ENCODE results near the gene TMX4.
A peak's percentile ranks its signal among the peaks of the same experiment; 100 is the strongest.

TMX4 gene

DNA sequence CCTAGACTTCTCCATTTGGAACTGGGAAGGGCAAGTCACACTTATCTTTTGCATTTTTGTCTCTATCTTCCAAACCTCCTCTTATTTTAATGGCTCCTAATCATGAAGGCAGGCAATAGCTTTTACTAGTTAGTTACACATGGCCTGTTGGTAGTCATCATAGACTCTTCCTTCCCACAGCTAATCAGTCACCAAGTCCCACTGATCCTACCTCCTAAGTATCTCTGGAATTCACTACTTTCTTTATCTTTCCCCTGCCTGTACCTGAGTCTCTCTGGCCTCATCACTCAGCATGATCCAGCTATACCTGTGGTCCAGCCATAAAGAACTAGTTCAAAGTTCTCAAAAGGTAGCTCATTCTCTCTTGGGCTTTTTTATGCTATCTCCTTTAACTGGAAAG, 18.8 kb downstream of the TMX4 start:
- no peak for DNase-seq (ENCODE audit: low spot score in 2 of 2)
- Mint-ChIP-seq H3K4me3 (no peak overlapping the region), H3K27ac (no peak overlapping the region), H3K4me1 (peaks cover 6% of the 10 kb centered on the region), H3K36me3 (peaks cover 24% of the 10 kb centered on the region), H3K27me3 (no peaks in the 10 kb centered on the region), H3K9me3 (no peaks in the 10 kb centered on the region)
- no peak for ATAC-seq (ENCODE audit: low read depth)

DNA sequence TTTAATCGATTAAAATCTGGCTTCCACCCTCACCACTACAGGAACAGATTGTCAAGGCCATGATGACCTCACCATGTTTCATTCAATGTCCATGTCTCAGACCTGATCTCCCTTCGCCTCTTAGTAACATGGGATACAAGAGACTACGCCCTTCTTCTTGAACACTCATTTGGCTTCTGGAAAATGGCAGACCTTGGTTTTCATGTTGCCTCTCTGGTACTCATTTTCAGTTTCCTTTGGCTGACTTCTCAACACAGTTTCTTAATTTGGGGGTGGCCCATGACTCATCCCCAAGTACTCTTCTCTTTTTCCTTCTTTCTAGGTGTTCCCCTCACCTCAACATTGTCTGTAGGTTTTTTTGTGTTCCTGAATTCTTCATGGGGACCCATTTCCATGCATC, 22.7 kb downstream of the TMX4 start:
- DNase-seq (ENCODE audit: low spot score in 2 of 2) (no peak), ATAC-seq (ENCODE audit: low read depth) (no peak)
- Mint-ChIP-seq H3K27ac (no peak overlapping the region), H3K9me3 (peaks cover 9% of the 10 kb centered on the region), H3K27me3 (no peaks in the 10 kb centered on the region), H3K36me3 (peaks cover 34% of the 10 kb centered on the region), H3K4me1 (peaks cover 6% of the 10 kb centered on the region), H3K4me3 (no peak overlapping the region)

DNA sequence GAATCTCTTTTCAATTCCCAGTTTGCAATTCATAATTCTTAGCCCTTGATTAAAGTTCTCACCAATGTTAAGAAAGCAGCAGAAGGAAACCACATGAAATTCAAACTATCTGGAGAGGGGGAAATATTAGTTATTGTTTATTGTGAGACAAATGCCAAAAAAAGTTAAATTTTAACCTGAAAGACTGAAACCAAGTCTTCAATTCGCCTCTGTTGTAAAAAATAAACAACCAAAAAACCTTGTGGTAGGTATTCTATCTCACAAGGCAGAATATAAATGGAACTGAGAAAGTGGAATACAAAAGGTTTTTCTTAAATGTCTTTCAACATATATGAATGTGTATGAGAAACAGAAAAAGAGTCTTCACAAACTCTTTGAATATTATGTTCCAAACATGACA, 24.8 kb downstream of the TMX4 start:
- Mint-ChIP-seq H3K27ac (no peak overlapping the region), H3K4me1 (no peaks in the 10 kb centered on the region)

DNA sequence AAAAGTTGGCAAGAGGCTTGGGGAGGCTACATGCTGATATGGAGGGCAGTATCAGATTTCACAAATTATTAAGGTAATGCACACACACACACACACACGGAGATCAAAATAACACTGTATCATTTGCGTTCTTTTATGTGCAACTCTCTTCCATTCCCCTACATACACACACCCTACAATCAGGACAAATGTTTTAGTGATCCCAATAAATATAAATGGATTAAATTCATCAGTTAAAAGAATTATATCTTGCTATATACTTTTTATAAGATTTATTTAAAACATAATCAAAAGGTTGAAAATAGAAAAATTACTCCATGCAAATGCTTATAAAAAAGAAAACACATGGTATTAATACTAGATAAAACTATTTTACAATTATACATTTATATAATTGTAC, 25.9 kb downstream of the TMX4 start:
- ATAC-seq (ENCODE audit: low read depth) = no peak
- Mint-ChIP-seq H3K27ac (no peak overlapping the region), H3K4me1 (no peaks in the 10 kb centered on the region), H3K27me3 (no peaks in the 10 kb centered on the region), H3K36me3 (peaks cover 24% of the 10 kb centered on the region), H3K4me3 (no peak overlapping the region), H3K9me3 (peaks cover 9% of the 10 kb centered on the region)
- no peak for DNase-seq (ENCODE audit: low spot score in 2 of 2)

More for the DNA sequence above, 24.8 kb downstream of the TMX4 start:
- H3K4me3 Mint-ChIP-seq = no peak overlapping the region
- no peaks in the 10 kb centered on the region for H3K27me3 Mint-ChIP-seq
- DNase-seq (ENCODE audit: low spot score in 2 of 2) = no peak
- peaks cover 26% of the 10 kb centered on the region for H3K36me3 Mint-ChIP-seq
- no peak for ATAC-seq (ENCODE audit: low read depth)
- H3K9me3 Mint-ChIP-seq = peaks cover 9% of the 10 kb centered on the region

DNA sequence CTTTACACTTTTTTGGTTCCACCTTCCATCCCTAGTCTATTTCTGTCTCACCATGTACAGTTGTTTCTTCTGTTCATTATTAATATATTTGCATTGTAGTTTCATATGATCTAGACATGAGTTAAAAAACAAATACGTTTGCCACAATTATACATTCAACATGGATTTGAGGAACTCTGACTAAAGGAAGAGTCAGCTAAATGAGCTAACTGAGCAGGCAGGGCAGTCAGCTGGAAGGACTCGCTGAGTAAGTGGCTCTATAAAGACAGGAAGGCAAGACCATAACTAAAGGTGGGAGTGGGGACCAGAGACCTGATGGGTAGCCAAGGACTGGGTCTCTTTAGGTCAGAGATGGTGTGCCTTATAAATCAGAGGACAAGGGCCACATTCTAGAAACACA, 26.3 kb downstream of the TMX4 start:
- no peak overlapping the region for H3K4me3 Mint-ChIP-seq
- ATAC-seq (ENCODE audit: low read depth) (no peak), DNase-seq (ENCODE audit: low spot score in 2 of 2) (no peak)
- H3K36me3 Mint-ChIP-seq = peaks cover 24% of the 10 kb centered on the region
- peaks cover 9% of the 10 kb centered on the region for H3K9me3 Mint-ChIP-seq
- H3K4me1 Mint-ChIP-seq = no peaks in the 10 kb centered on the region
- no peaks in the 10 kb centered on the region for H3K27me3 Mint-ChIP-seq
- no peak overlapping the region for H3K27ac Mint-ChIP-seq

DNA sequence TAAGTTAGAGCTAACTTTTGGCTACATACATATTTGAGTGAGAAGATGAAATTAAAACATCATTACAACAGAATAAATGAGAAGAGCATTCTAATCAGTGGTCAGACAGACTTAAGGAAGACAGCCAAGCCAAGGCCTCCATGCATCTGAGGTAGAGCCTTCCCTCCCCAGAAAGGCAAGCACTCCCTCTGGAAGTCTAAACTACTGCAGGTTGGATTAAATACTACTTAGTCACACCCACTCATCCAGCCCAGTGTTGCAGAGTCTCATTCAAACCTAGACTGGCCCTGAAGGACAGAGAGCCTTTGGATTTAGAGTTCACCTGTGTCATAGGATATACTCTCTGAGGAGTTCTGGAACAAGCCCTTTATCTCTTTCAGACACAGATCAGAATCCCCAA, 29.2 kb downstream of the TMX4 start:
- Mint-ChIP-seq H3K36me3 (peaks cover 28% of the 10 kb centered on the region), H3K9me3 (peaks cover 9% of the 10 kb centered on the region), H3K4me1 (no peaks in the 10 kb centered on the region), H3K27me3 (no peaks in the 10 kb centered on the region), H3K27ac (peak overlapping the region; percentile 35), H3K4me3 (no peak overlapping the region)
- ATAC-seq (ENCODE audit: low read depth) = no peak
- no peak for DNase-seq (ENCODE audit: low spot score in 2 of 2)

DNA sequence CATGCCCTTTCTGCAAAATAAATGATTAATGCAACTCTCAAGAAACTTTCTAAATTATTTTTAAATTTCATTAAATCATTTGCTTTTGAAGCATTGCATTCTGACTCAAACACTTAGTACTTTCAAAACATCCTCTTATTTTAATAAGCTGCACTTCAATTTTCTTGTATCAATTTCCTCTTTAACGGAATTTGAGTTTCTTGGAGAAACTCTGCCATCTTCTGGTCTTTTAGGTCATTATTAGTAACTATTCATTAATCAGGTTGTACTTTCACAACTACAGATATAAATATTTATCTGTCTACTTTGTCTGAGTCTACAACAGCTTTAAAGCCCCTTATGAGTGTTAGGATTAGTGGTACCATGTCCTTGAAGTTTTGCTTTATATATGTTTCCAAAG, 30.2 kb downstream of the TMX4 start:
- no peaks in the 10 kb centered on the region for H3K27me3 Mint-ChIP-seq
- no peak for DNase-seq (ENCODE audit: low spot score in 2 of 2)
- H3K36me3 Mint-ChIP-seq = peaks cover 20% of the 10 kb centered on the region
- H3K4me3 Mint-ChIP-seq = no peak overlapping the region
- ATAC-seq (ENCODE audit: low read depth) = no peak
- no peaks in the 10 kb centered on the region for H3K4me1 Mint-ChIP-seq
- peaks cover 5% of the 10 kb centered on the region for H3K9me3 Mint-ChIP-seq
- no peak overlapping the region for H3K27ac Mint-ChIP-seq

DNA sequence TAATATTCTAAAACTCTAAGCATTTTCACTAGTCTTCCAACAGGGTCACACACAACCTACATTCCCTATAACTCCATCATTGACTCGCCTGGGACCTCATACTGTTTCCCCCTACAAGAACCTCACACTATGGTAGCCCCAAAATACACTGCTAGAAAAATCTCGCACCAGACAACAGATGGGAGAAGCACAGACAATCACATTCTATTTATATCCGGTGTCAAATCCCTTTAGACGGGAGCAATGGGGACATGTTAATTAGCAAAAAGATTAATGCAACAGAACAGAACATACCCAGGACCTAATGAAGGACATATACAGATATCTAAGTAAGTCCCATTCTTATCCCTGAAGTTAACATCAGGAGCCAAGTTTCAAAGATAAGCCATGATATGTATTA, 33.6 kb downstream of the TMX4 start:
- H3K9me3 Mint-ChIP-seq = no peaks in the 10 kb centered on the region
- no peak overlapping the region for H3K4me3 Mint-ChIP-seq
- DNase-seq (ENCODE audit: low spot score in 2 of 2) = no peak
- H3K36me3 Mint-ChIP-seq = peaks cover 12% of the 10 kb centered on the region
- ATAC-seq (ENCODE audit: low read depth) = no peak
- H3K27ac Mint-ChIP-seq = no peak overlapping the region
- no peaks in the 10 kb centered on the region for H3K4me1 Mint-ChIP-seq
- no peaks in the 10 kb centered on the region for H3K27me3 Mint-ChIP-seq

DNA sequence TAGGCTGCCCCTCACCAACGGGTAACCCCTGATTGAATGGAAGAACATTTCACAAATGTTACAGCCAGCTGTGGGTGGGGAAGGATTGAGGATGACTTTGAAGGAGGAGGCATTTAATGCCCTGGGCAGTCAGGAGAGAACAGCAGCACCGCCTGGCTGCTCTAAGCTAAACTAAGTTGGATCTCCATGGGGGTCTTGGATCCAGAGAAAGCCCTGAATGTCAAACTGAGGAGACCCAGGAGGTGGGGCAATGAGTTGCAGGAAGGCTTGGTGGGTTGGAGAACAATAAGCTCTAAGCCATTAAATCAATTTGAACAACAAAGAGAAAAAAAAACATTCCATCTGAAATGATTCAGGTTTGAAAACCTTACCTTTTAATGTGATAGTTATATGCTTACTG, 35.4 kb downstream of the TMX4 start:
- ATAC-seq (ENCODE audit: low read depth) = no peak
- Mint-ChIP-seq H3K4me1 (no peaks in the 10 kb centered on the region), H3K4me3 (no peak overlapping the region), H3K27me3 (no peaks in the 10 kb centered on the region), H3K9me3 (no peaks in the 10 kb centered on the region), H3K36me3 (peaks cover 15% of the 10 kb centered on the region), H3K27ac (peak overlapping the region; percentile 58)
- no peak for DNase-seq (ENCODE audit: low spot score in 2 of 2)

DNA sequence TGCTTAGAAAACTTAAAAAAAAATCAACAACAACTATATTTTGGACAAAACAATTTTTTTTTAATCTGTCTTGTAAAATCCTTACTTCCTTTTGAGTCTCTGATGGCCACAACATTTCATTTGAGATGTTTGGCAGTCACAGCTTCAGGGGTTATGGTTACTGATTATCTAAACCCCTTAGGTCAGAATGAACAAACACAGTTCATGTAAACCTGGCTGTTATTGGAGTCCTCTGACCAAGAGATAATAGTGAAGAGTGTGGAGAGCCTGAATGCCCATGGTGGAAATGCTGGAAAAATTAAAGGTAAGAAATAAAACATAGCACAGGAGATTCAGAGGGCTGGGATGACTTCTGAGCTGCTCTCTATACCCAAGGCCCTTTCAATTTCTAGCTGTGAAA, 38.2 kb downstream of the TMX4 start:
- no peaks in the 10 kb centered on the region for H3K9me3 Mint-ChIP-seq
- ATAC-seq (ENCODE audit: low read depth) = no peak
- H3K27me3 Mint-ChIP-seq = no peaks in the 10 kb centered on the region

DNA sequence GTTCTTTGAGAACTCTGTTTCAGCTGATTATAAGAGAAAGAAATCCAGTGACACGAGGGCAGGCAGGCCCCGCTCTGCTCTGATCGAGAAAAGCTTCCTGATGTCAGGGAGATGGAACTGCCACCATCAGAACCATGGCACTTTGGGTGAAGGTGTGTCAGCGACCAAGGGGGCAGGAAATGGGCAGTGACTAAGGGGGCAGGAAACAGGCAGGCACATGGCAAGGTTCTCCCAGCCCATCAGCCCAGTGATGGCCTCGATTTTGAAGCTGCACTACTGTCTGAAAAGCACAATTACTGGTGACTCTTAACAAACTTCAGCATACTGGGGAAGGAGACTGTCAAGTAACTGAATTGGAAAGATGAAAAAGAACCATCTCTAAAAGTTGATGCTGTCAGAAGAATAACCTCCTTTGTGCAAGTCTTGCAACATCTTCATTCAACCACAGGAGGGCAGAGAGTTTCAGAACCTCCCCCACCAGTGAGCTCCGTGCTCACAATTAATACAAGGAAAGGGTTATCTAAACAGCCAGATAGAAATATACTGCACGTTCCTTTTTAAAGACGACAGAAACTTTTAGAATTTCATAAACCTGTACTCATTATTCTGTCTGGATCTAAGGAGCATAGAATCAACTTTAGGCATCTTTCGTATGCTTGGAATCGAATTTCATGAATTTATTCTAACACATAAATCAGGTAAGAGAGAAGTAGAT, 39.1 kb downstream of the TMX4 start:
- Mint-ChIP-seq H3K27ac (no peak overlapping the region), H3K9me3 (no peaks in the 10 kb centered on the region), H3K4me3 (no peak overlapping the region), H3K36me3 (peaks cover 16% of the 10 kb centered on the region), H3K4me1 (no peaks in the 10 kb centered on the region), H3K27me3 (no peaks in the 10 kb centered on the region)
- DNase-seq (ENCODE audit: low spot score in 2 of 2) (no peak), ATAC-seq (ENCODE audit: low read depth) (peak; percentile 43)

More for the DNA sequence above, 38.2 kb downstream of the TMX4 start:
- DNase-seq (ENCODE audit: low spot score in 2 of 2) = no peak
- H3K4me1 Mint-ChIP-seq = no peaks in the 10 kb centered on the region
- no peak overlapping the region for H3K4me3 Mint-ChIP-seq
- H3K27ac Mint-ChIP-seq = no peak overlapping the region
- H3K36me3 Mint-ChIP-seq = peaks cover 19% of the 10 kb centered on the region

DNA sequence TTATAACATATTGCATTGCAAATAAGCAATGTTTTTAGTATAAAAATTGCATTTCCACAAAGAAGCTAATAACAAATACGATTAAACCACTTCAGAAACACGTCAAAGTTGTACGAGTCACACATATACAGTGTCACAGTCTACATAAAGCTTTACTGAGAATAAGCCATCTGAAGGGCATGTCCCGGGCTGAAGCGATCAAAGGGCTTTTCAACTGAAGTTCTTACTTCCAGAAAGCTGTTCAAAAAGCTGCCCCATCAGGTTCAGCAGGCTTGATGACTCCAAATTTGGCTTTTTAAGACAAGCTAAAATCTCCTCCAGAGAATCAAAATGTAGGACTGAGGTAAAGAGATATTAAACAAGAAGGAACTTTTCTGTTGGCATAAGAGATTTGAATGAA, 41.9 kb downstream of the TMX4 start:
- DNase-seq (ENCODE audit: low spot score in 2 of 2) = no peak
- H3K27me3 Mint-ChIP-seq = no peaks in the 10 kb centered on the region
- no peak overlapping the region for H3K4me3 Mint-ChIP-seq
- no peaks in the 10 kb centered on the region for H3K9me3 Mint-ChIP-seq
- no peak overlapping the region for H3K27ac Mint-ChIP-seq
- ATAC-seq (ENCODE audit: low read depth) = no peak
- peaks cover 14% of the 10 kb centered on the region for H3K36me3 Mint-ChIP-seq
- no peaks in the 10 kb centered on the region for H3K4me1 Mint-ChIP-seq

DNA sequence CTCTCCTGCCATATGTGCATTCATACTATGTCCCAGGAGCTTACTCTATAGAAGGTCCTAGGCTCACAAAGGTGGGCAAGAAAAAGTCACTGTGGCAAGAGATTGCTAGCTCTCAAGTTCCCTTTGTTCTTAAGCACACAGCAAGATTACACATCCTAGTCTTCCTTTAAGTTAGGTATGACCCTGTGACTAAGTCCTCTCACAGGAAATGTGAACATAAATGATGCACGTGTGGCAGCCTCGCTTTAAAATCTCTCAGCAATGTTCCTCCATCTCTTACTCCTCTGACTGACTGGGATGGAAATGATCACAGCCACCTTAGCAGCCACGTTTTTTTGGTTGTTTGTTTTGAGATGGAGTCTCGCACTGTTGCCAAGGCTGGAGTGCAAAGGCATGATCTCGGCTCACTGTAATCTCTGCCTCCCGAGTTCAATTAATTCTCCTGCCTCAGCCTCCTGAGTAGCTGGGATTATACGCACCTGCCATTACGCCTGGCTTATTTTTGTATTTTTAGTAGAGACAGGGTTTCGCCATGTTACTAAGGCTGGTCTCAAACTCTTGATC, 43.6 kb downstream of the TMX4 start:
- peaks cover 9% of the 10 kb centered on the region for H3K36me3 Mint-ChIP-seq
- no peaks in the 10 kb centered on the region for H3K4me1 Mint-ChIP-seq
- no peaks in the 10 kb centered on the region for H3K9me3 Mint-ChIP-seq
- ATAC-seq (ENCODE audit: low read depth) (no peak), DNase-seq (ENCODE audit: low spot score in 2 of 2) (no peak)
- H3K27me3 Mint-ChIP-seq = no peaks in the 10 kb centered on the region
- no peak overlapping the region for H3K4me3 Mint-ChIP-seq
- no peak overlapping the region for H3K27ac Mint-ChIP-seq

DNA sequence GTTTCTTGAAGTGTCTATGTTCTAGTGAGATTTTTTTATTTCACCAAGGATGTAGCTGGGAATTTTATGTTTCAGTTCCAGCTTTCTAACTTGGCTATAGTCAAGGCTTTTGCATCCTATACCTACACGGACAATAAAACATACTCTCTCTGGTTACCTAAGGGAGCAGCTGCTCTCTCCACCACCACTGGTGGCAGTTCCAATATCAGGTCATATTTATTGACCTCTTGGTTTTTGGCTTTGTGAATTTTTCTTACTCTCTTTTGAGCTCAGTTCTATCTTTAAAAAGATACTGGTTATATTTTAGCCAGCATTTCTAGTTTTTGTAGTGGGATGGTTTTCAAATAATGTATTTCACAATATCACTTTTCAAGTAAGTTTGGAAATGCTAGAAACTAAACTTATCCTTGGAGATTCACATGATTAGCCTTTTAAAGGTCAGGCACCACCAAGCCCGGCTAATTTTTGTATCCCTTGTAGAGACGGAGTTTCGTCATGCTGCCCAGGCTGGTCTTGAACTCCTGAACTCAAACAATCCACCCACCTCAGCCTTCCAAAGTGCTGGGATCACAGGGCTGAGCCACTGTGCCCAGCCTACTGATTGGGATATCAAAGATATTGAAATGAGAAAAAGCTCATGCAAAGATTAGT, 44.7 kb downstream of the TMX4 start:
- H3K27ac Mint-ChIP-seq = no peak overlapping the region
- H3K27me3 Mint-ChIP-seq = no peaks in the 10 kb centered on the region
- no peak for ATAC-seq (ENCODE audit: low read depth)
- H3K9me3 Mint-ChIP-seq = no peaks in the 10 kb centered on the region
- no peak overlapping the region for H3K4me3 Mint-ChIP-seq
- peaks cover 6% of the 10 kb centered on the region for H3K36me3 Mint-ChIP-seq
- no peaks in the 10 kb centered on the region for H3K4me1 Mint-ChIP-seq
- DNase-seq (ENCODE audit: low spot score in 2 of 2) = no peak
